BLaER1 treated with 17β-estradiol and CSF1 and Interleukin-3, amounts not matched to agents 10 nM and 100 nM (cell line): ENCODE measurements around the gene MTCL1.

Experiments
- H3K27ac ChIP-seq, 11 experiments: shearing (Covaris generic); formaldehyde crosslinking; 2 replicates each; pipeline ENCODE4 v1.8.1; 2022
- H3K27me3 ChIP-seq, 11 experiments: shearing (Covaris generic); formaldehyde crosslinking; 2 replicates each; pipeline ENCODE4 v1.8.1; 2022
- H3K36me3 ChIP-seq, 11 experiments: shearing (Covaris generic); formaldehyde crosslinking; 2 replicates each; pipeline ENCODE4 v1.8.1; 2022
- H3K4me1 ChIP-seq, 10 experiments: shearing (Covaris generic); formaldehyde crosslinking; 2 replicates each; pipeline ENCODE4 v1.8.1; 2022
- H3K4me2 ChIP-seq, 11 experiments: shearing (Covaris generic); formaldehyde crosslinking; 2 replicates each; pipeline ENCODE4 v1.8.1; 2022
- H3K4me3 ChIP-seq, 10 experiments: shearing (Covaris generic); formaldehyde crosslinking; 2 replicates each; pipeline ENCODE4 v1.8.1; 2022
- H3K9ac ChIP-seq, 11 experiments: shearing (Covaris generic); formaldehyde crosslinking; 2 replicates each; pipeline ENCODE4 v1.8.1; 2022
- H3K9me3 ChIP-seq, 11 experiments: shearing (Covaris generic); formaldehyde crosslinking; replicated peaks in 1 of 11; 2 replicates each; pipeline ENCODE4 v1.8.1; 2022
- H4K20me1 ChIP-seq, 11 experiments: shearing (Covaris generic); formaldehyde crosslinking; 2 replicates each; pipeline ENCODE4 v1.8.1; 2022
- Cebpa-rat ChIP-seq, 11 experiments: shearing (Covaris generic); IDR thresholded peaks; 2 replicates each; pipeline ENCODE4 v1.8.1; 2022

Gene MTCL1

GRCh38 chr18:8766559-8767293 is 61.4 kb downstream of the MTCL1 start:
- Histone ChIP-seq H4K20me1 (peaks cover 0 to 34% (median 0%) of the 10 kb centered on the region in 11 experiments; a peak in 3 of 22 replicates), H3K4me1 (peaks cover 21 to 69% (median 49%) of the 10 kb centered on the region in 10 experiments), H3K4me2 (peak overlapping the region in 6 of 11 experiments; percentile 18 to 75 (median 58); a peak in 11 of 22 replicates), H3K27ac (peak overlapping the region in 1 of 11 experiments; percentile 2; a peak in 1 of 22 replicates), H3K27me3 (no peaks in the 10 kb centered on the region), H3K4me3 (no peak overlapping the region), H3K36me3 (peaks cover 0 to 91% (median 13%) of the 10 kb centered on the region in 11 experiments; a peak in 15 of 22 replicates), H3K9me3 (peaks cover under 1 to 5% (median 3%) of the 10 kb centered on the region in 11 experiments; a peak in 18 of 22 replicates), H3K9ac (no peak overlapping the region)
- TF ChIP-seq Cebpa-rat (IDR thresholded peaks at IDR 0.05), result no peak

GRCh38 chr18:8767340-8767739 is 62.0 kb downstream of the MTCL1 start:
- Histone ChIP-seq H3K9me3 (no peaks in the 10 kb centered on the region), H3K4me3 (no peak overlapping the region), H3K27me3 (no peaks in the 10 kb centered on the region), H3K4me1 (peaks cover 19 to 69% (median 48%) of the 10 kb centered on the region in 10 experiments), H3K27ac (no peak overlapping the region), H3K9ac (no peak overlapping the region), H3K4me2 (no peak overlapping the region; a peak in 1 of 22 replicates), H4K20me1 (peaks cover 0 to 34% (median 0%) of the 10 kb centered on the region in 11 experiments; a peak in 3 of 22 replicates), H3K36me3 (peaks cover 0 to 90% (median 7%) of the 10 kb centered on the region in 11 experiments; a peak in 11 of 22 replicates)
- no peak for TF ChIP-seq Cebpa-rat (IDR thresholded peaks at IDR 0.05)

- Histone ChIP-seq H3K4me2 (no peak overlapping the region), H4K20me1 (peaks cover 0 to 23% (median 0%) of the 10 kb centered on the region in 11 experiments; a peak in 2 of 22 replicates), H3K27me3 (no peaks in the 10 kb centered on the region), H3K4me1 (peaks cover 6 to 68% (median 42%) of the 10 kb centered on the region in 10 experiments; a peak in 17 of 20 replicates), H3K9ac (no peak overlapping the region), H3K9me3 (no peaks in the 10 kb centered on the region), H3K27ac (no peak overlapping the region), H3K36me3 (peaks cover 0 to 79% (median 5%) of the 10 kb centered on the region in 11 experiments; a peak in 10 of 22 replicates), H3K4me3 (no peak overlapping the region)
- TF ChIP-seq Cebpa-rat (IDR thresholded peaks at IDR 0.05), result no peak
Observed at GRCh38 chr18:8769509-8770095, 64.2 kb downstream of the MTCL1 start.

- Histone ChIP-seq H3K9ac (no peak overlapping the region), H4K20me1 (peaks cover 0 to 12% (median 0%) of the 10 kb centered on the region in 11 experiments; a peak in 2 of 22 replicates), H3K27me3 (no peaks in the 10 kb centered on the region), H3K27ac (no peak overlapping the region), H3K9me3 (no peaks in the 10 kb centered on the region), H3K4me2 (no peak overlapping the region), H3K4me1 (peaks cover 2 to 68% (median 42%) of the 10 kb centered on the region in 10 experiments; a peak in 17 of 20 replicates), H3K36me3 (peaks cover 0 to 74% (median 5%) of the 10 kb centered on the region in 11 experiments; a peak in 10 of 22 replicates), H3K4me3 (no peak overlapping the region)
- no peak for TF ChIP-seq Cebpa-rat (IDR thresholded peaks at IDR 0.05)
Observed at GRCh38 chr18:8770657-8771056, 65.3 kb downstream of the MTCL1 start.

- Histone ChIP-seq H3K9me3 (no peaks in the 10 kb centered on the region), H3K9ac (no peak overlapping the region), H3K4me1 (peaks cover 0 to 68% (median 42%) of the 10 kb centered on the region in 10 experiments; a peak in 17 of 20 replicates), H3K4me3 (no peak overlapping the region), H3K4me2 (peak overlapping the region in 7 of 11 experiments; percentile 9 to 50 (median 44); a peak in 11 of 22 replicates), H3K27me3 (no peaks in the 10 kb centered on the region), H3K36me3 (peaks cover 0 to 61% (median 5%) of the 10 kb centered on the region in 11 experiments; a peak in 10 of 22 replicates), H3K27ac (no peak overlapping the region), H4K20me1 (peaks cover 0 to 7% (median 0%) of the 10 kb centered on the region in 11 experiments; a peak in 2 of 22 replicates)
- no peak for TF ChIP-seq Cebpa-rat (IDR thresholded peaks at IDR 0.05)
Observed at GRCh38 chr18:8771930-8772329, 66.6 kb downstream of the MTCL1 start.

GRCh38 chr18:8773980-8774379 is 68.6 kb downstream of the MTCL1 start:
- H3K4me1 ChIP-seq, result peaks cover 14 to 87% (median 63%) of the 10 kb centered on the region in 10 experiments; a peak in 19 of 20 replicates

GRCh38 chr18:8776013-8776943 is 70.9 kb downstream of the MTCL1 start:
- Histone ChIP-seq H3K27me3 (peaks cover 0 to 42% (median 0%) of the 10 kb centered on the region in 11 experiments; a peak in 5 of 22 replicates), H3K4me1 (peaks cover 20 to 96% (median 83%) of the 10 kb centered on the region in 10 experiments; a peak in 19 of 20 replicates), H3K36me3 (peaks cover 0 to 34% (median 0%) of the 10 kb centered on the region in 11 experiments; a peak in 8 of 22 replicates), H3K9ac (peak overlapping the region in 7 of 11 experiments; percentile 8 to 56 (median 40); a peak in 7 of 22 replicates), H3K9me3 (no peaks in the 10 kb centered on the region), H3K27ac (peak overlapping the region in 8 of 11 experiments; percentile 1 to 58 (median 38); a peak in 12 of 22 replicates), H3K4me3 (no peak overlapping the region), H3K4me2 (peak overlapping the region in 10 of 11 experiments; percentile 21 to 99 (median 91); a peak in 18 of 22 replicates), H4K20me1 (peaks cover 0 to 4% (median 0%) of the 10 kb centered on the region in 11 experiments; a peak in 1 of 22 replicates)
- TF ChIP-seq Cebpa-rat (IDR thresholded peaks at IDR 0.05), result no peak

More at GRCh38 chr18:8773980-8774379, 68.6 kb downstream of the MTCL1 start:
- TF ChIP-seq Cebpa-rat (IDR thresholded peaks at IDR 0.05), result no peak
- no peak overlapping the region for H3K4me3 ChIP-seq
- no peak overlapping the region for H3K9ac ChIP-seq
- no peaks in the 10 kb centered on the region for H3K9me3 ChIP-seq
- H3K27ac ChIP-seq, result no peak overlapping the region
- peaks cover 0 to 55% (median 5%) of the 10 kb centered on the region in 11 experiments; a peak in 9 of 22 replicates for H3K36me3 ChIP-seq
- peak overlapping the region in 5 of 11 experiments; percentile 3 to 99 (median 92); a peak in 7 of 22 replicates for H3K4me2 ChIP-seq
- H4K20me1 ChIP-seq, result peaks cover 0 to 4% (median 0%) of the 10 kb centered on the region in 11 experiments; a peak in 1 of 22 replicates
- peaks cover 0 to 19% (median 0%) of the 10 kb centered on the region in 11 experiments; a peak in 5 of 22 replicates for H3K27me3 ChIP-seq
